CD4-positive, alpha-beta T cell treated with Interleukin-15 for 4 hours (primary cell): ENCODE results near the gene TMEM95.
A peak's percentile ranks its signal among the peaks of the same experiment; 100 is the strongest.

ENCODE experiments used
- DNase-seq: peaks from one replicate; pipeline ENCODE4 v3.0.0-alpha.2; 2020; ENCODE audit warnings: low spot score

Gene TMEM95

GRCh38 chr17:7403977-7404736, 49.2 kb downstream of the TMEM95 start, which contains the start of gene TMEM256:
Gene TMEM256 (minus strand): TSS chr17:7404097. CDS start chr17:7404084, 13 bp downstream.
- peak; percentile 96 for DNase-seq

DNA sequence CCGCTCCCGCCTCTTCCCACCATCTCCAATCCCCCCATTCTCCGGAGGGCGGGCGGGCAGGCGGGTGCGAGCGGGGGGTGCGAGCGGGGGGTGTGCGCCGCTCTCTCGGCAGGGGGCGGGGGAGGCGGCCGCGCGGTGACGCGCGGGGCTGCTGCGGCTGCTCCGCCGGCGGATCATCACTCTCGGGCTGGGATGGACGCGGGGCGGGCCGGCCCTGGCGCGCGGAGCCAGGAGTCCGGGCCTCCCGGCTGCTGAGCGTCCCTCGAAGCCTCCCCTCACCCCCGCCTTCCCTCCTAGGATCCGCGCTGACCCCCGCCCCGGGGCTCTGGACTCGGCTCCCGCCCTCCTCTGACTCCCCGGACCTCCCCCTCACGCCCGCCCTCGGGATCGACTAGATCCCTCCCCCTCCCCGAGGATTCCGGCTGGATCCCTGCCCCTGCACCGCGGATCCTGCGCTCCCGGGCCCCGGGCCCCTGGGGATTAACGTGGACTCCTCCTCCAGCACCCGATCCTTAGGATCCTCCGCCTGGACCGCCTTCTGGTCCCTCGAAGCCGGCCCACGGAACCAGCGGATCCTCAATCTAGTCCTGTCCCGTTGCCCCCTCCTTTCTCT, 49.9 kb downstream of the TMEM95 start:
- DNase-seq, result peak; percentile 68

DNA sequence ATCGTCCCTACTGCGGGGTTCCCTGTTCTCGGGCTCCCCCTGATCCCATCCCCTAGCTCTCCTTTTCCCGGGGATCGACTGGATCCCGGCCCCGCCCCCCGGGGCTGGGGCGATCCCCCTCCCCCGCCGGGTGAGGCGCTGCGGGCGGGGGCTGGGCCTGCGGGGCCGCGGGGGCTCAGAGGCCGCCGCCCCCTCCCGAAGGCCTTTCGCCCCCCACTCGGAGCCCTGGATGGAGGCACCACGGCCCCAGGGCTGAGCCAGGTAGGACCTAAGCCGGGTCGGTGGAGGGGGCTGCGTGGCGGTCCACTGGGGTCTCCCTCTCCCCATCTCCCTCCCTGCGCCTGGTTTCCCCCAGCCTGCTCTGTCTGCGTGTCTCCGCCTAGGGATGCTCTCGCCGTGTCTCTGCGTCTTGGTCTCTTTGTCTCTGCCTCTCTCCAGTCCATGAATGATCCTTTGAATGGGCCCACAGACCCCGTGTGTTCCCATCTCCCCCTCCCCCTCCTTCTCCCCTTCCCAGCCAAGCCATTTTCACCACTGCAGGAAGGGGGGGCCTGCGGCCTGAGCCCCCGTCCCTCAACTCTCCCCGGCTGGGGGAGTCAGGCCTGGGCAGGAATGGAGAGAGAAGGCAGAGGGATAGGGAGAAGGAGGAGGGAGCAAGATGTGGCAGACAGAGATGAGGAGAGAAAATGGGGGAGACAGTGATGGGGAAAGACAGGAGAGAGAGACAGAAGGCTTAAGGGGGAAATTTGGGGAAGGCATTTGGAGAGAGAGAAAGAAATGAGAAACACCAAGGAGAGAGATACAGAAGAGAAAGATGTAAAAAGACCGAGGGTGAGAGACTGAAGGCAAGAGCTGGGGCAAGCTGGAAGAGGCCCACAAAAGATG, 50.6 kb downstream of the TMEM95 start:
- no peak for DNase-seq

GRCh38 chr17:7406235-7406825, 51.4 kb downstream of the TMEM95 start:
- no peak for DNase-seq
